ENCODE data around the gene MBNL1. TPM values are rescaled to one million over a fixed set of nuclear protein-coding genes. Genes with fewer than 3 reads are reported as not detected.

MBNL1 gene
- total and polyA plus RNA-seq, 2 of the 13 experiments (the other 11 are each of a cell fraction or from before 2014, with no cell fraction given): 27.1 to 55.4 TPM

- Histone ChIP-seq H3K4me1 (ENCODE audit: insufficient read depth, low read length) (peaks cover 93% of the 10 kb centered on the region), H3K27ac (ENCODE audit: extremely low read length, insufficient read depth, low read length) (peak overlapping the region; percentile 75), H3K4me3 (replicated peaks in 1 of 3; ENCODE audit: insufficient read depth in 1 of 3, low read depth in 2 of 3, low read length in 3 of 3) (peak overlapping the region; percentile 23 to 49 (median 25); a peak in 4 of 6 replicates), H3K27me3 (ENCODE audit: control insufficient read depth in 1 of 2, insufficient read depth in 2 of 2, low read length in 2 of 2) (no peaks in the 10 kb centered on the region), H3K4me2 (ENCODE audit: low read depth, low read length) (peak overlapping the region; percentile 88), H3K36me3 (replicated peaks in 1 of 2; ENCODE audit: control insufficient read depth in 1 of 2, insufficient read depth in 2 of 2, low read length in 2 of 2) (peaks cover 1 to 3% of the 10 kb centered on the region in 2 experiments; a peak in 1 of 5 replicates), H3K79me2 (ENCODE audit: insufficient read depth, low read length) (peaks cover 90% of the 10 kb centered on the region), H4K20me1 (ENCODE audit: insufficient read depth, low read length) (no peaks in the 10 kb centered on the region), H3K9me3 (ENCODE audit: low read length) (no peaks in the 10 kb centered on the region), H2AFZ (ENCODE audit: low read length) (no peak overlapping the region), H3K9ac (ENCODE audit: insufficient read depth, low read depth, low read length) (peak overlapping the region; percentile 66; the same call in 1 of the 2 replicates)
- in situ Hi-C loops (cut with HindIII; ENCODE audit: extremely low pct_ligation_motif_present, low pct_unique_long_range_greater_than_20kb) (no loop called here), intact Hi-C loops (cut with micrococcal nuclease; ENCODE audit: unreplicated experiment) (loop anchor here (2.0 to 10.0 kb wide), 2 partner anchors 109 to 143 kb away; no protein-coding TSS in a partner anchor)
- BruUV-seq (replicated peaks): no TSS peak
- CTCF ChIA-PET (ENCODE audit: low intra/inter-chr PET ratio, low total read pairs): no interaction called here
- FAIRE-seq (no peak), ATAC-seq (no peak), DNase-seq (ENCODE audit: low spot score) (no peak)
- TF ChIP-seq THAP9 (CRISPR knock-in tag; IDR thresholded peaks at IDR 0.05; ENCODE audit: borderline replicate concordance) (no peak), LCORL (IDR thresholded peaks at IDR 0.05) (no peak), LCORL (CRISPR knock-in tag; IDR thresholded peaks at IDR 0.05) (no peak), ZNF10 (CRISPR knock-in tag; IDR thresholded peaks at IDR 0.05; ENCODE audit: borderline replicate concordance, low read depth) (no peak), SETDB1 (CRISPR knock-in tag; IDR thresholded peaks at IDR 0.05; ENCODE audit: borderline replicate concordance) (no peak), RFX5 (IDR thresholded peaks at IDR 0.05; ENCODE audit: low read depth, low read length) (no peak), ZNF230 (CRISPR knock-in tag; IDR thresholded peaks at IDR 0.05) (no peak), ZNF350 (CRISPR knock-in tag; IDR thresholded peaks at IDR 0.05; ENCODE audit: borderline replicate concordance, low read depth) (no peak), MTF1 (CRISPR knock-in tag; IDR thresholded peaks at IDR 0.05) (no peak), ZNF256 (CRISPR knock-in tag; conservative IDR thresholded peaks at IDR 0.05) (no peak), ZNF644 (CRISPR knock-in tag; IDR thresholded peaks at IDR 0.05; ENCODE audit: low read depth) (no peak), THRA (CRISPR knock-in tag; IDR thresholded peaks at IDR 0.05; ENCODE audit: borderline replicate concordance) (no peak), HOXD1 (CRISPR knock-in tag; IDR thresholded peaks at IDR 0.05) (no peak), ZMYM2 (CRISPR knock-in tag; IDR thresholded peaks at IDR 0.05) (no peak), CREBL2 (CRISPR knock-in tag; IDR thresholded peaks at IDR 0.05; ENCODE audit: borderline replicate concordance) (no peak), MYC (CRISPR knock-in tag; IDR thresholded peaks at IDR 0.05; ENCODE audit: borderline replicate concordance) (no peak)
- POLR2A ChIA-PET: no interaction called here
- 84% methylated on average over 3 of the region's 3 CpGs for WGBS (ENCODE audit: low lambda C conversion rate)
Measured at GRCh38 chr3:152301745-152302181, 33.0 kb downstream of the MBNL1 start.
